PC-3 (cell line): ENCODE results near the gene TSSC4.

Source experiments
- EZH2 ChIP-seq: fragments of 300-600 bp; sonication (generic); IDR thresholded peaks from one replicate; pipeline ENCODE4 v1.6.1; 2017; ENCODE audit warnings: antibody characterized with exemption, mild to moderate bottlenecking, low read length; ENCODE audit not compliant: unreplicated experiment
- EZH2phosphoT487 ChIP-seq: fragments of 300-600 bp; sonication (generic); IDR thresholded peaks from 2 replicates; pipeline ENCODE4 v1.6.1; 2018; ENCODE audit warnings: mild to moderate bottlenecking, antibody characterized with exemption, low read length, borderline replicate concordance
- TF ChIP-seq, protein P1 (sequence below): fragments of 300-600 bp; sonication (generic); conservative IDR thresholded peaks from 2 replicates; pipeline ENCODE4 v1.5.1; 2017; ENCODE audit warnings: antibody characterized with exemption, low read depth, mild to moderate bottlenecking, low read length

DNA sequence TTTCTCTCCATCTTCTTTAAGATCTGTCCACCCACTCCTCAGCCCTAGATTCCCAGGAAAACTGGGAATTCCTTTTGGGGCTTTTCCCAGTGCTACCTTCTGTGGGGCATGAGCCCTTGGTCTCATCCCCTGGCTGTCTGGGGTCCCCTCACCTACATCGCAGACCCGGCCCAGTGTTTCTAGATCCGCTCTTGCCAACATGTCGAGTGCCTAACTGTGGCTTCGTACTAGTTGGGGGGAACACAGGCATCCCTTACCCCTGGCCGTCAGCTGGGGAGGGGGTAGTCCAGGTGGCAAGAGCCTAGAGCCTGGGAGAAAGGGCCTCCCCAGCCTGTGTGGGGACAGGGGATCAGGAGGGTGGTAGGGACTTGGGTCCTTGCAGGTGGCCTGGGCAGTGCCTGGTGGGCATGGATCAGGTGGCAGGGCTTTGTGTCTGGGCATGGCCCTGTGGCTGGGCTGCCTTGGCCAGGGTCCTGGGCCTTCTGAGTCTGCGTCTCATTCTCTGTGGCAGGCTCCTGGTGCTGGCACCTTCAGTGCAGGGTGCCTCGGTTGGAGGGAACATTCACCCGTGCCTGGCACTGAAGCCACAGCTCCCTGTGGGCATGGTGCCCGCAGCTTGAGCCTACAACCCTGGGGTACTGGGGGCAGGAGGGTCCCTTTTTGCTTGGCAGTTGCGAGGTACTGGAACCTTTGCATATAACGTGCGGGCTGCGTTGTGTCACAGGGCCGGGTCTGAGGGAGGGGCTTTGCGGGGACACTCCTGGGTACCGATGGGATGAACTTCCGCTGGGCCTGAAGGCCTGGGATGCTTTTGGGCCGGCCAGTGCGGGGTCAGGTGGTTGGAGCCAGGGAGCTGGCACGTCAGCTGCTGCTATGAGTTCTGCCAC, 48.4 kb downstream of the TSSC4 start:
- TF ChIP-seq, protein P1, sequence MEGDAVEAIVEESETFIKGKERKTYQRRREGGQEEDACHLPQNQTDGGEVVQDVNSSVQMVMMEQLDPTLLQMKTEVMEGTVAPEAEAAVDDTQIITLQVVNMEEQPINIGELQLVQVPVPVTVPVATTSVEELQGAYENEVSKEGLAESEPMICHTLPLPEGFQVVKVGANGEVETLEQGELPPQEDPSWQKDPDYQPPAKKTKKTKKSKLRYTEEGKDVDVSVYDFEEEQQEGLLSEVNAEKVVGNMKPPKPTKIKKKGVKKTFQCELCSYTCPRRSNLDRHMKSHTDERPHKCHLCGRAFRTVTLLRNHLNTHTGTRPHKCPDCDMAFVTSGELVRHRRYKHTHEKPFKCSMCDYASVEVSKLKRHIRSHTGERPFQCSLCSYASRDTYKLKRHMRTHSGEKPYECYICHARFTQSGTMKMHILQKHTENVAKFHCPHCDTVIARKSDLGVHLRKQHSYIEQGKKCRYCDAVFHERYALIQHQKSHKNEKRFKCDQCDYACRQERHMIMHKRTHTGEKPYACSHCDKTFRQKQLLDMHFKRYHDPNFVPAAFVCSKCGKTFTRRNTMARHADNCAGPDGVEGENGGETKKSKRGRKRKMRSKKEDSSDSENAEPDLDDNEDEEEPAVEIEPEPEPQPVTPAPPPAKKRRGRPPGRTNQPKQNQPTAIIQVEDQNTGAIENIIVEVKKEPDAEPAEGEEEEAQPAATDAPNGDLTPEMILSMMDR: no peak
- TF ChIP-seq EZH2phosphoT487 (no peak), EZH2 (no peak)
